VCaP (cell line): ENCODE data around the gene HOXA11.

Experiments used
- H3K27ac ChIP-seq: fragments of 450-650 bp; 2 replicates; pipeline ENCODE4 v1.5.1; 2017
- CTCF ChIP-seq: fragments of 450-650 bp; conservative IDR thresholded peaks from 2 replicates; pipeline ENCODE4 v1.5.1; 2017; ENCODE audit warnings: mild to moderate bottlenecking, moderate library complexity

Gene HOXA11

DNA sequence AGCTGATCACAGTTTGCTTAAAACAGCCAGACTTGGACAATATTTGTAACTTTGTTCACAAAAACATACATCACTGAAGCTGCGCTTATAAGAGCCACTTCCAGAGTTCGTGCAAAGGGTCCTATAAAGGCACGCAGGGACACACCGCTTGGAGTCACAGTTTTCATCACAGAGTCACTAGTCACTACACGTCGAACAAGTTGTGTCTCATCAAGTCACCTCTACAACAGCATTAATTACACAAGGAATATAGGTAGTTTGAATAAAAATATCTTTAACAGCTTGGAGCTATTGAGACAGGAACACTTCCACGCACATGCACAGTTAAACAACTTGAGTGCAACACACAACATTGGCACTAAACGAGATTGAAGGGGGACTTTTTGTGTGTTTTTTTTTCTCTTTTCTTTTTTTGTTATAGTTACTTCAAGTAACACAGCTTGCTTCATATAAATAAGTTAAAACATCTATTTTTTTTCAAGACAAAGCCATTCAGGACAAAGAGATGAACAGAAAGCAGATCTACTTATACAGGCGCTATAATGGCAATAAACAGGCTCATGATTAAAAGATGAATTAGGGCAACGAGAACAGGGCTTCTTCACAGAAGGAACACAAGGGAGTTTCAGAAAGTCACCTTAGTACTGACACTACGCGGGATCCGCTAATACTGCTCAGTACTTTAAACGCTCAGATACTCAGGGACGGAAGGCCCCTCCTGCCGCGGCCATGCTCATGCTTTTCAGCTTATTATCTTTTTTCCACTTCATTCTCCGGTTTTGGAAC, 43.7 kb downstream of the HOXA11 start:
- no peak overlapping the region for H3K27ac ChIP-seq
- no peak for TF ChIP-seq CTCF

GRCh38 chr7:27140126-27140857, 44.7 kb downstream of the HOXA11 start:
- no peak for TF ChIP-seq CTCF
- H3K27ac ChIP-seq = no peak overlapping the region

GRCh38 chr7:27139334-27140125, 45.5 kb downstream of the HOXA11 start:
- TF ChIP-seq CTCF = no peak
- no peak overlapping the region for H3K27ac ChIP-seq

DNA sequence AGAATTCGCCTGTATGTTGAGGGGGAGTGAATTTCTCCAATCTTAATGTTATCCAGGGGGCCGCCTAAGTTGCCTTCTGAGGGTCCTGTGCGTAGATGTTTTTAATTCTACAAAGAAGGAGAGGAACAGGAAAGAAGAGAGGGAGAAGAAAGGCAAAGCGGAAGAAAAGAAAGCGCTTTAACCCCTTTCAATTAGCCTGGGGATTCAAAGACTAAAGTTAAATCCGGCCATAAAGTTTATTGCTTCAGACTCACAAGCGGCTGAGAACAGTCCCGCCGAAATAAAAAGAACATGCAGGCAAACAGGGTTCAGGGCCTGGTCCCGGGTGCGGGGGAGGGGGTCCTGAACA, 46.1 kb downstream of the HOXA11 start:
- no peak overlapping the region for H3K27ac ChIP-seq
- no peak for TF ChIP-seq CTCF

DNA sequence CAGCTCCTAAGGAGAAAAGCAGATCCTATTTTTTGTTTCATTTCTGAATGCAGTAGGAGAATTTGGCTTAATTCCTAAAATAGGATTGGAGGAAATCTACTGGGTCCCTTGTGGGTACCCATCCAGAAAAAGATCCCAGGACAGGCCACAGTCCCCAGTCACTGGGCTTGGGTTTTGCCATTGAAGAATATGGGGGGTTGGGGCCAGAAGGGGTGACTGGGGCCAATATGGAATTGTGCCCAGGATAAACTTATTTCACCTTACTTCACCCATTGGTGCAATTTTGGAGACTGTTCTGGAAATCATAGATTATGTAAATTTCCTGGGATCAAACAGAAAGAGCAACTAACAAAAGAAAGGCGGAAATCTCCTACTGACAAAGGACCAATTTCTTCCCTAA, 46.6 kb downstream of the HOXA11 start:
- no peak overlapping the region for H3K27ac ChIP-seq
- TF ChIP-seq CTCF = no peak

DNA sequence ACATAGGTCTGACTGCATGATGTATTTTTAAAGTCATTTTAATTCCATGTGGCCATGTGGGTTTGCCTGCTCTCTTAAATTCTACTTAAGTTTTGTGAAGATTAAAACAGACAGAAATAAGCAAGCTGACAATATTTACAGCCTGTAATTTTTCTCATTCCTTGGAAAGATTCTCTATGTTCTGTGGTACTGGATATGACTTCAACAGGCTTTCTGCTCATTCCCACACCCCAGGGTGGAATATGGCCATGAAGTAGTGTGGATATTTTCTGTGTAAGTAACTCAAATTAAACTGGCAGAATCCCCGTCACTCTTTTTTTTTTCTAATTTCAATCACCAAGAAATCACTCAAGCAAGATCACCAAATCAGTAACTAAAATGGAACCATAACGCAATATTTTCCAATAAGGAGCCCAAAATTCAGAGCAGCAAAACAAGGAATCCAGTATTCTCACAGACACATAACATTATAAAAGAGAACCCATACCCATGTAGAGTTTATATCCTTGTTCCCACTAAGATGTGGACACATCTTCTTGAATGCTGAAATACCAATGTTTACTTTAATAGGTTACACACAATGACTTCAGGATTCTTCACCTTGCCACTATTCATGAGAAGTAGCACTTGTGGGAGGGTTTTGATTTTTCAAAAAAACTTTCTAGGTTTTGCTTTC, 47.3 kb downstream of the HOXA11 start:
- no peak overlapping the region for H3K27ac ChIP-seq
- TF ChIP-seq CTCF = no peak

- H3K27ac ChIP-seq = no peak overlapping the region
- TF ChIP-seq CTCF = no peak
Measured at GRCh38 chr7:27134392-27134791, 50.6 kb downstream of the HOXA11 start.
